H54 (cell line): ENCODE results near the gene CLN6.

ENCODE experiments used
- DNase-seq: peaks from one replicate; pipeline ENCODE4 v3.0.0; 2011; ENCODE audit warnings: low spot score, mixed read lengths; ENCODE audit not compliant: insufficient read length
- FAIRE-seq: peaks from 3 replicates; lab custom pipeline; 2011; peaks lifted over from hg19 to GRCh38; lab: Jason Lieb, UNC
- POLR2A ChIP-seq: IDR thresholded peaks from 2 replicates; pipeline ENCODE4 v1.6.1; 2011; ENCODE audit warnings: low read depth, mild to moderate bottlenecking, low read length

CLN6 gene

GRCh38 chr15:68265081-68265480, 35.6 kb upstream of the CLN6 start:
- no peak for TF ChIP-seq POLR2A
- DNase-seq (no peak), FAIRE-seq (no peak)

GRCh38 chr15:68264282-68264681, 34.8 kb upstream of the CLN6 start:
- FAIRE-seq (no peak), DNase-seq (no peak)
- TF ChIP-seq POLR2A: no peak

GRCh38 chr15:68262514-68263356, 33.2 kb upstream of the CLN6 start:
- no peak for TF ChIP-seq POLR2A
- FAIRE-seq (no peak), DNase-seq (no peak)

GRCh38 chr15:68261980-68262379, 32.5 kb upstream of the CLN6 start:
- no peak for TF ChIP-seq POLR2A
- no peak for FAIRE-seq
- no peak for DNase-seq

- FAIRE-seq (no peak), DNase-seq (no peak)
- TF ChIP-seq POLR2A: no peak
Observed at GRCh38 chr15:68261241-68261640, 31.7 kb upstream of the CLN6 start.

- DNase-seq: no peak
- no peak for FAIRE-seq
- no peak for TF ChIP-seq POLR2A
Observed at GRCh38 chr15:68259883-68260282, 30.4 kb upstream of the CLN6 start.

GRCh38 chr15:68258692-68259091, 29.2 kb upstream of the CLN6 start:
- no peak for TF ChIP-seq POLR2A
- no peak for FAIRE-seq
- DNase-seq: no peak

- FAIRE-seq (no peak), DNase-seq (no peak)
- TF ChIP-seq POLR2A: no peak
Observed at GRCh38 chr15:68256675-68257450, 27.3 kb upstream of the CLN6 start.

- DNase-seq: peak; percentile 32
- peak; percentile 43 for FAIRE-seq
- no peak for TF ChIP-seq POLR2A
Observed at GRCh38 chr15:68252925-68253534, 23.5 kb upstream of the CLN6 start.

- FAIRE-seq (no peak), DNase-seq (no peak)
- no peak for TF ChIP-seq POLR2A
Observed at GRCh38 chr15:68249058-68249713, 19.7 kb upstream of the CLN6 start.

- no peak for TF ChIP-seq POLR2A
- no peak for FAIRE-seq
- no peak for DNase-seq
Observed at GRCh38 chr15:68244235-68244634, 14.7 kb upstream of the CLN6 start.

- no peak for FAIRE-seq
- no peak for TF ChIP-seq POLR2A
- no peak for DNase-seq
Observed at GRCh38 chr15:68241088-68241935, 11.8 kb upstream of the CLN6 start.

- FAIRE-seq (no peak), DNase-seq (no peak)
- TF ChIP-seq POLR2A: no peak
Observed at GRCh38 chr15:68239025-68239424, 9.5 kb upstream of the CLN6 start.
